Panc1 (cell line): Measurements from ENCODE around the gene PCNT.

Experiments used
- POLR2AphosphoS5 ChIP-seq: IDR thresholded peaks from 2 replicates; pipeline ENCODE4 v1.6.1; 2012; ENCODE audit warnings: mild to moderate bottlenecking, low read depth, low read length, moderate library complexity
- SIN3A ChIP-seq: IDR thresholded peaks from 2 replicates; pipeline ENCODE4 v1.6.1; 2012; ENCODE audit warnings: low read depth, mild to moderate bottlenecking, low read length, moderate library complexity, borderline replicate concordance; ENCODE audit not compliant: insufficient read depth
- TCF7L2 ChIP-seq: IDR thresholded peaks from 2 replicates; pipeline ENCODE4 v1.6.1; 2011; ENCODE audit warnings: mild to moderate bottlenecking, low read depth, low read length, inconsistent platforms
- TF ChIP-seq, protein P1 (sequence below): fragments of 450-650 bp; IDR thresholded peaks from 2 replicates; pipeline ENCODE4 v1.5.1; 2017; ENCODE audit warnings: mild to moderate bottlenecking
- TF ChIP-seq, protein P2 (sequence below), 2 experiments: IDR thresholded peaks; 2 replicates each; pipeline ENCODE4 v1.6.1; 2011 to 2012; ENCODE audit warnings: low read depth in 2 of 2, control low read depth in 1 of 2, low read length in 1 of 2, mild to moderate bottlenecking in 1 of 2, moderate library complexity in 1 of 2; ENCODE audit not compliant: insufficient read depth in 1 of 2

DNA sequence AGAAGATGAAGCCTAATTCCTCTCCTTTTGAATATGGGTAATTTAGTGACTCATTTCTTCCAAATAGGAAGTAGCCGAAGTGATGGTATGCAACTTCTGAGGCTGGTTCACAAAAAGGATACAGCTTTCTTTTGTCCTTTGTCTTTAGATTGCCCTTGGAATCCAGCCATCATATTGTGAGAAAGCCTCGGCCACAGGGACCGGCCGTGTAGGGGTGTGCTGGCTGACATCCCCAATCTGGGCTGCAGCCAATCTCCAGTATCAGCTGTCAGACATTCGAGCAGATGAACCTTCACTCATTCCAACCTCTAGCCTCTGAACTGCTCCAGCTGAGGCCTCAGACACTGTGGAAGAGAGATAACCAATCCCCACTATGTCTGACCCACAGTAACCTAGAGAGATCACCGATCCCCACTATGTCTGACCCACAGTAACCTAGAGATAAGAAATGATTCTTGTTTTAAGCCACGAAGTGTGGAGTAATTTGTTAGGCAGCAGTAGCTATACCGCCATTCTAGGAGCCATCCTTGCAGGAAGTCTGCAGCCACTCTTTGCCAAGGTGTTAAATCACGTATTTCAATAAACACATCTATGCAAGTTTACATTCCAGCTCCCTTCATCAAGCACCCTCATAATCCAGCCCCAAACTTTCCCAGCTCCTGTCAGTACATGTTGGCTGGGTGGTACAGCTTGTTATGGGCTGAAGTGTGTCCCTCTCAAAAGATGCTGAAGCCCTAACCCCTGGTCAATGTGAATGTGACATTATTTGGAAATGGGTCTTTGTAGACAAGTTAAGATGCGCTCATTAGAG, 131.8 kb downstream of the PCNT start:
- TF ChIP-seq, protein P1, sequence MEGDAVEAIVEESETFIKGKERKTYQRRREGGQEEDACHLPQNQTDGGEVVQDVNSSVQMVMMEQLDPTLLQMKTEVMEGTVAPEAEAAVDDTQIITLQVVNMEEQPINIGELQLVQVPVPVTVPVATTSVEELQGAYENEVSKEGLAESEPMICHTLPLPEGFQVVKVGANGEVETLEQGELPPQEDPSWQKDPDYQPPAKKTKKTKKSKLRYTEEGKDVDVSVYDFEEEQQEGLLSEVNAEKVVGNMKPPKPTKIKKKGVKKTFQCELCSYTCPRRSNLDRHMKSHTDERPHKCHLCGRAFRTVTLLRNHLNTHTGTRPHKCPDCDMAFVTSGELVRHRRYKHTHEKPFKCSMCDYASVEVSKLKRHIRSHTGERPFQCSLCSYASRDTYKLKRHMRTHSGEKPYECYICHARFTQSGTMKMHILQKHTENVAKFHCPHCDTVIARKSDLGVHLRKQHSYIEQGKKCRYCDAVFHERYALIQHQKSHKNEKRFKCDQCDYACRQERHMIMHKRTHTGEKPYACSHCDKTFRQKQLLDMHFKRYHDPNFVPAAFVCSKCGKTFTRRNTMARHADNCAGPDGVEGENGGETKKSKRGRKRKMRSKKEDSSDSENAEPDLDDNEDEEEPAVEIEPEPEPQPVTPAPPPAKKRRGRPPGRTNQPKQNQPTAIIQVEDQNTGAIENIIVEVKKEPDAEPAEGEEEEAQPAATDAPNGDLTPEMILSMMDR = no peak
- TF ChIP-seq POLR2AphosphoS5 (no peak), SIN3A (no peak), TCF7L2 (no peak)
- TF ChIP-seq, protein P2, sequence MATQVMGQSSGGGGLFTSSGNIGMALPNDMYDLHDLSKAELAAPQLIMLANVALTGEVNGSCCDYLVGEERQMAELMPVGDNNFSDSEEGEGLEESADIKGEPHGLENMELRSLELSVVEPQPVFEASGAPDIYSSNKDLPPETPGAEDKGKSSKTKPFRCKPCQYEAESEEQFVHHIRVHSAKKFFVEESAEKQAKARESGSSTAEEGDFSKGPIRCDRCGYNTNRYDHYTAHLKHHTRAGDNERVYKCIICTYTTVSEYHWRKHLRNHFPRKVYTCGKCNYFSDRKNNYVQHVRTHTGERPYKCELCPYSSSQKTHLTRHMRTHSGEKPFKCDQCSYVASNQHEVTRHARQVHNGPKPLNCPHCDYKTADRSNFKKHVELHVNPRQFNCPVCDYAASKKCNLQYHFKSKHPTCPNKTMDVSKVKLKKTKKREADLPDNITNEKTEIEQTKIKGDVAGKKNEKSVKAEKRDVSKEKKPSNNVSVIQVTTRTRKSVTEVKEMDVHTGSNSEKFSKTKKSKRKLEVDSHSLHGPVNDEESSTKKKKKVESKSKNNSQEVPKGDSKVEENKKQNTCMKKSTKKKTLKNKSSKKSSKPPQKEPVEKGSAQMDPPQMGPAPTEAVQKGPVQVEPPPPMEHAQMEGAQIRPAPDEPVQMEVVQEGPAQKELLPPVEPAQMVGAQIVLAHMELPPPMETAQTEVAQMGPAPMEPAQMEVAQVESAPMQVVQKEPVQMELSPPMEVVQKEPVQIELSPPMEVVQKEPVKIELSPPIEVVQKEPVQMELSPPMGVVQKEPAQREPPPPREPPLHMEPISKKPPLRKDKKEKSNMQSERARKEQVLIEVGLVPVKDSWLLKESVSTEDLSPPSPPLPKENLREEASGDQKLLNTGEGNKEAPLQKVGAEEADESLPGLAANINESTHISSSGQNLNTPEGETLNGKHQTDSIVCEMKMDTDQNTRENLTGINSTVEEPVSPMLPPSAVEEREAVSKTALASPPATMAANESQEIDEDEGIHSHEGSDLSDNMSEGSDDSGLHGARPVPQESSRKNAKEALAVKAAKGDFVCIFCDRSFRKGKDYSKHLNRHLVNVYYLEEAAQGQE (IDR thresholded peaks at IDR 0.05; ENCODE audit: insufficient read depth in 1 of 2, low read depth in 2 of 2, low read length in 1 of 2) = no peak
